Activated CD4-positive, alpha-beta T cell treated with anti-CD3 and anti-CD28 coated beads, Interleukin-2, amount 50 U/mL, for 24 hours (primary cell): Measurements from ENCODE around the gene KMT2A.

Experiments
- DNase-seq, 2 donors: peaks; one replicate each; pipeline ENCODE4 v3.0.0-alpha.2; 2020; ENCODE audit warnings: low read depth in 1 of 2, low spot score in 1 of 2

The KMT2A gene

GRCh38 chr11:118574636-118575035 lies 138.3 kb downstream of the KMT2A start:
- no peak for DNase-seq
